Hepatocyte (in vitro differentiated cells): ENCODE data around the gene IYD.

Experiments used
- EZH2 ChIP-seq: fragments of 200-600 bp; sonication (generic); IDR thresholded peaks from 2 replicates; pipeline ENCODE4 v1.6.1; 2016; ENCODE audit warnings: antibody characterized with exemption, mild to moderate bottlenecking, borderline replicate concordance
- EZH2phosphoT487 ChIP-seq: fragments of 200-600 bp; sonication (generic); IDR thresholded peaks from one replicate; pipeline ENCODE4 v1.6.1; 2018; ENCODE audit warnings: antibody characterized with exemption, mild to moderate bottlenecking, low read depth, moderate library complexity; ENCODE audit not compliant: unreplicated experiment, severe bottlenecking
- TF ChIP-seq, protein P1 (sequence below): fragments of 200-600 bp; sonication (generic); IDR thresholded peaks from 2 replicates; pipeline ENCODE4 v1.5.1; 2016; ENCODE audit warnings: antibody characterized with exemption, mild to moderate bottlenecking; ENCODE audit not compliant: poor library complexity

DNA sequence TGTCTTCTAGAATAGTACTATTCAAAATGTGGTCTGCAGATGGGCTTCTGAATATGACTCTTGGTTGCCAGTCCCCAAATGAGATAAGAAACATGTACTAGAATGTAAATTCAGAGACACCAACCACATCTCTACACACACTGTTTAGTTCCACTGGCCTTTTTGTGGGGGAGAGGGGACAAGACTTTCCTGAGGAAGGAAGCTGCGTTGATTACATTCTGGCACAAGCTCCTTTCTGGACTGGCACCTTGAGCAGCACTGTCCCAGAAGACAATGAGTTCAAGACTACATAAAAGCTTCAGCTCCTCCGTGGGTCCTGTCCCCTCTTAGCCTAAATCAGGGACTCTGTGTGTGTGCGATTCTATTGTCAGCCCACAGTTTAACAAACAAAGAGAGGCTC is 6.9 kb upstream of the IYD start:
- TF ChIP-seq, protein P1, sequence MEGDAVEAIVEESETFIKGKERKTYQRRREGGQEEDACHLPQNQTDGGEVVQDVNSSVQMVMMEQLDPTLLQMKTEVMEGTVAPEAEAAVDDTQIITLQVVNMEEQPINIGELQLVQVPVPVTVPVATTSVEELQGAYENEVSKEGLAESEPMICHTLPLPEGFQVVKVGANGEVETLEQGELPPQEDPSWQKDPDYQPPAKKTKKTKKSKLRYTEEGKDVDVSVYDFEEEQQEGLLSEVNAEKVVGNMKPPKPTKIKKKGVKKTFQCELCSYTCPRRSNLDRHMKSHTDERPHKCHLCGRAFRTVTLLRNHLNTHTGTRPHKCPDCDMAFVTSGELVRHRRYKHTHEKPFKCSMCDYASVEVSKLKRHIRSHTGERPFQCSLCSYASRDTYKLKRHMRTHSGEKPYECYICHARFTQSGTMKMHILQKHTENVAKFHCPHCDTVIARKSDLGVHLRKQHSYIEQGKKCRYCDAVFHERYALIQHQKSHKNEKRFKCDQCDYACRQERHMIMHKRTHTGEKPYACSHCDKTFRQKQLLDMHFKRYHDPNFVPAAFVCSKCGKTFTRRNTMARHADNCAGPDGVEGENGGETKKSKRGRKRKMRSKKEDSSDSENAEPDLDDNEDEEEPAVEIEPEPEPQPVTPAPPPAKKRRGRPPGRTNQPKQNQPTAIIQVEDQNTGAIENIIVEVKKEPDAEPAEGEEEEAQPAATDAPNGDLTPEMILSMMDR: no peak
- no peak for TF ChIP-seq EZH2
- no peak for TF ChIP-seq EZH2phosphoT487
